OCI-LY3 (cell line): ENCODE data around the gene TRAPPC4.

Source experiments
- H2AFZ ChIP-seq: fragments of 200-600, 300-600 bp; shearing (Covaris generic); 2 replicates; pipeline ENCODE4 v1.6.0; 2014; ENCODE audit warnings: antibody characterized with exemption, low read depth, low read length
- H3K27ac ChIP-seq: fragments of 200-600, 300-600 bp; sonication (generic); 2 replicates; pipeline ENCODE4 v1.5.1; 2014; ENCODE audit warnings: mild to moderate bottlenecking, low read length, moderate library complexity, mixed read lengths
- H3K27me3 ChIP-seq: fragments of 200-600, 300-600 bp; sonication (generic); 2 replicates; pipeline ENCODE4 v1.6.1; 2014; ENCODE audit warnings: low read depth, low read length, mixed read lengths
- H3K36me3 ChIP-seq: fragments of 200-600, 300-600 bp; sonication (generic); replicated peaks from 2 replicates; pipeline ENCODE3; 2014; ENCODE audit warnings: low read depth, low read length, mixed read lengths
- H3K4me1 ChIP-seq: fragments of 300-600, 200-600 bp; sonication (generic); 2 replicates; pipeline ENCODE4 v1.6.1; 2014; ENCODE audit warnings: low read length, mixed read lengths
- H3K4me2 ChIP-seq: fragments of 200-600, 300-600 bp; sonication (generic); 2 replicates; pipeline ENCODE4 v1.6.1; 2014; ENCODE audit warnings: low read length, mixed read lengths
- H3K4me3 ChIP-seq: fragments of 300-600, 200-600 bp; sonication (generic); 2 replicates; pipeline ENCODE4 v1.5.1; 2014; ENCODE audit warnings: antibody characterized with exemption, mild to moderate bottlenecking, low read length, moderate library complexity
- H3K79me2 ChIP-seq: fragments of 300-600, 200-600 bp; shearing (Covaris generic); 2 replicates; pipeline ENCODE4 v1.6.1; 2014; ENCODE audit warnings: mild to moderate bottlenecking, low read length, mixed read lengths
- H3K9ac ChIP-seq: fragments of 300-600, 200-600 bp; shearing (Covaris generic); 2 replicates; pipeline ENCODE4 v1.6.0; 2014; ENCODE audit warnings: mild to moderate bottlenecking, low read length, moderate library complexity
- H3K9me3 ChIP-seq: fragments of 200-600, 300-600 bp; shearing (Covaris generic); 2 replicates; pipeline ENCODE4 v1.6.1; 2014; ENCODE audit warnings: low read length, mixed read lengths; ENCODE audit not compliant: insufficient read depth
- H4K20me1 ChIP-seq: fragments of 200-600, 300-600 bp; sonication (generic); 2 replicates; pipeline ENCODE4 v1.6.1; 2016; ENCODE audit warnings: low read length, mixed read lengths; ENCODE audit not compliant: insufficient read depth
- CTCF ChIP-seq: fragments of 200-600, 300-600 bp; sonication (generic); IDR thresholded peaks from 2 replicates; pipeline ENCODE4 v1.5.1; 2014; ENCODE audit warnings: antibody characterized with exemption, low read length, low read depth
- EZH2phosphoT487 ChIP-seq: fragments of 200-600 bp; shearing (Covaris generic); IDR thresholded peaks from 2 replicates; pipeline ENCODE4 v1.6.1; 2018; ENCODE audit warnings: antibody characterized with exemption, mixed run types, low read depth

Gene TRAPPC4

GRCh38 chr11:119051440-119052162 is 33.0 kb downstream of the TRAPPC4 start:
- H3K4me3 ChIP-seq = peak overlapping the region; percentile 80

GRCh38 chr11:119052163-119052814 is 33.7 kb downstream of the TRAPPC4 start:
- H4K20me1 ChIP-seq = no peaks in the 10 kb centered on the region; the same call in 1 of the 2 replicates
- no peak overlapping the region for H2AFZ ChIP-seq
- H3K27me3 ChIP-seq = no peaks in the 10 kb centered on the region
- peak overlapping the region; percentile 51 for H3K9ac ChIP-seq
- H3K27ac ChIP-seq = peak overlapping the region; percentile 97
- H3K79me2 ChIP-seq = peaks cover 61% of the 10 kb centered on the region
- H3K9me3 ChIP-seq = no peaks in the 10 kb centered on the region
- peak overlapping the region; percentile 92 for H3K4me2 ChIP-seq
- peaks cover 68% of the 10 kb centered on the region for H3K36me3 ChIP-seq
- TF ChIP-seq CTCF (no peak), EZH2phosphoT487 (no peak)
- peaks cover 76% of the 10 kb centered on the region for H3K4me1 ChIP-seq
- peak overlapping the region; percentile 80 for H3K4me3 ChIP-seq

More at GRCh38 chr11:119051440-119052162, 33.0 kb downstream of the TRAPPC4 start:
- Histone ChIP-seq H3K27me3 (no peaks in the 10 kb centered on the region), H3K4me2 (peak overlapping the region; percentile 92), H3K36me3 (peaks cover 74% of the 10 kb centered on the region), H3K27ac (peak overlapping the region; percentile 97), H3K4me1 (peaks cover 79% of the 10 kb centered on the region), H3K79me2 (peaks cover 57% of the 10 kb centered on the region), H2AFZ (no peak overlapping the region), H3K9ac (peak overlapping the region; percentile 82), H4K20me1 (no peaks in the 10 kb centered on the region; the same call in 1 of the 2 replicates), H3K9me3 (no peaks in the 10 kb centered on the region)
- TF ChIP-seq EZH2phosphoT487 (no peak), CTCF (no peak)

- peaks cover 46% of the 10 kb centered on the region for H3K36me3 ChIP-seq
- H3K79me2 ChIP-seq = peaks cover 65% of the 10 kb centered on the region
These were observed 35.9 kb downstream of the TRAPPC4 start for GRCh38 chr11:119054418-119054817.

More at GRCh38 chr11:119054418-119054817, 35.9 kb downstream of the TRAPPC4 start:
- H3K27ac ChIP-seq = no peak overlapping the region
- no peak overlapping the region for H3K4me2 ChIP-seq
- no peaks in the 10 kb centered on the region for H3K27me3 ChIP-seq
- peaks cover 61% of the 10 kb centered on the region for H3K4me1 ChIP-seq
- no peaks in the 10 kb centered on the region for H3K9me3 ChIP-seq
- no peak overlapping the region for H2AFZ ChIP-seq
- H3K4me3 ChIP-seq = no peak overlapping the region
- no peak for TF ChIP-seq EZH2phosphoT487
- no peak for TF ChIP-seq CTCF
- no peaks in the 10 kb centered on the region; the same call in 1 of the 2 replicates for H4K20me1 ChIP-seq
- no peak overlapping the region for H3K9ac ChIP-seq
